NOMO-1 treated with DMSO at 0.1 percent for 48 hours (cell line): ENCODE data around the gene GOLIM4.
"Not testable (repeated sequence)": the region's sequence is repeated elsewhere in the genome, so short reads cannot be mapped to it uniquely, and the experiment has no call there.

Experiments used
- DNase-seq: peaks from one replicate; lab custom pipeline; 2025; ENCODE audit not compliant: unreplicated experiment; lab: John Stamatoyannopoulos, UW

GOLIM4 gene

DNA sequence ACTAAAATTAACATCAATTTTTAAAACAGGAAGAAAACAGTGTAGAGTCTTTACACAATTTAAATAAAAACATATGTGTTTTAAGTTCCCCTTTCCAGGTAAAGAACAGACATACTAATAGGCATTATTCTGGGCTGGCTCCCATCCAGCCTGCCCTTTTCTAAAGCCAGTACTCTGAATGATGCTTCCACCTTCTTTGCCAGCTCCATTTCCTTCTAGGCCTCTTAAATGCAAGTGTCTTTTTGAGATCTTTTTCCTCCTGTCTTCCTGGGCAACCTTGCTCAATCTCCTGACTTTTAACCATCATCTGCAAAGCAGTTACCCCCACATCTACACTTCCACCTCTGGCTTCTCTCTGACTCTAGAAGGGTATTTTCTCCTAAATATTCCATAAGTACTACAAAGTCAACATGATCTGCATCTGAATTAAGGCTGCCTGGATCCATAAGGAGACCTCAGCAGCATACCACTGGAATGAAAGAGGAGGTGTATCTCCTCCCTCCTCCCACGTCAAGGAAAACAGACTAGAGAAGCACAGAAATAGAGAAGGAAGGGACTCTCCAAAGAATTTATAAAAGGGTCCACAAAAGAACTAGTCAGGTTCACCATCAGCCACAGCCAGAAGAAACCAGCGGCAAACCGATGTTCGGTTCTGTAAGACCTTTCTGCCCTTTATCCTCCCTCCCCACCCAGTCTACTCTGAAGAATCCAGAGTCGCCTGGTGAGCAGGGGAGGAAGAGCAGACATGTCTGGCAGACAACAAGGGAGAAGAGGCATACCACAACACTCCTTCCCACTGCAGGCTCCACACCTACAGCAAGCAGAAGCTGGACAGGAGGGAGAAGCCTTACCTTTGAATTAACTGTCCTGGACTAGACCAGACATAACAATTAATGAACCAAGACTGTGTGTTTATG is 47.1 kb downstream of the GOLIM4 start:
- peak; percentile 9 for DNase-seq

DNA sequence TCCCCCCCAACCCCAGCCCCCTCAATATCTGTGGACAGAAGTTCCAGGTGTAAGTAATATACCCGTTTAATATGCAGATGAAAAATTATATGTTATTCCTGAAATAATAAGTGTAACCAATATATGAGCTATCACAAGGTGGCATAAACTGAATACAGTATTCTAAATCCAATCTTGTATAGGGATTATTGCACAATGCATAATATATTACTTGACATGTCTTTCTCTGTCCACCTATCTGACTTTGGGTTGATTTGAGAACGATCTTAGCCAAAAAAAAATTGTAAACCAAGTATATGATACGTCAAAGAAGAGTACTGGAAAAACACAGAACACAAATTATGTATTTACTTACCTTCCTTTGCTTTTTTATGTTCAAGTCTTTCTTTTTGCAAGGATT is 47.8 kb downstream of the GOLIM4 start:
- DNase-seq: no peak

DNA sequence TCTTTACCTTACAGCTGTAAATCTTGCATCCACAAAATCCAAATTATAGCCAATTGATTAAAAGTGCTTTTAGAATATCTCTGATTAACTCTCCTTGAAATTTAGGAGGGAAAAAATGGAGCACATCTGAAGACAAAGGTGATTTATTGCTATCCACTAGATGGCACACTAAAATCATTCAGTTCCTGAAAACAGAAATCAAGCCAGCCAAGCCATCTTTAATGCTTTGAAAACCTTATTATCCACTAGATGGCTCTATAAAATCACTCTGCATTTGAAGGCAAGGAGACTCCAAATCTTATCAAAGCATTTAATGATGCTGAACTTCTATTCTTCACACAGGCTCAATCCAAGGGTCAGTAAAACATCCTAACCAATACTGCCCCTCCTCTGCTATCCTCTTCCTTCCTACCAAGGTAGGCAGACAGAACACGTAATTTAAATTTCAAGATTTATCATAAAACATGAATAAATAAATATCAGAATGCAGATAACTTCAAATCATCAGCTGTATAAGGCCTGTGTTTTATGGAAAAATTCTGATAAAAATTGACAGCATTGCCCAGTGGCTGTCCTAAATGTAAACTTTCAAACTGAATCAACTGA is 48.4 kb downstream of the GOLIM4 start:
- DNase-seq: peak; percentile 93

DNA sequence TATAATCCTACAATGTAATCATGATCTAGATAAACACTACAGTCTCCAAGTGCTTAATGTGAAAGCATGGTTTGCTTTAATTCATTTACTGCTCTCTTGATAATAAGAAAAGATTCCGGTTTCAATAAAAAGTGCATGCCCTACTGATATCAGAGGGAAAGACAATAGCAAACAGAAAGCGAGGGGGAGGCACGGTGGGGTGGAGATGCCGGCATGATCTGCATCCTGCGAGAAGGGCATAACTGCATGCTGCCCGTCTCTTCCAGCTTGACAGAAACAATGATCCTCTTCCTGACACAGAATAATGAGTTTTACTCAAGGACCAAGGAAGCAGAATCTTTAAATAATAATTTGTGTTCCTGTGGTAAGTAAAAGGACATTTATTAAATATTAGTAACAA is 51.7 kb downstream of the GOLIM4 start:
- DNase-seq: no peak

DNA sequence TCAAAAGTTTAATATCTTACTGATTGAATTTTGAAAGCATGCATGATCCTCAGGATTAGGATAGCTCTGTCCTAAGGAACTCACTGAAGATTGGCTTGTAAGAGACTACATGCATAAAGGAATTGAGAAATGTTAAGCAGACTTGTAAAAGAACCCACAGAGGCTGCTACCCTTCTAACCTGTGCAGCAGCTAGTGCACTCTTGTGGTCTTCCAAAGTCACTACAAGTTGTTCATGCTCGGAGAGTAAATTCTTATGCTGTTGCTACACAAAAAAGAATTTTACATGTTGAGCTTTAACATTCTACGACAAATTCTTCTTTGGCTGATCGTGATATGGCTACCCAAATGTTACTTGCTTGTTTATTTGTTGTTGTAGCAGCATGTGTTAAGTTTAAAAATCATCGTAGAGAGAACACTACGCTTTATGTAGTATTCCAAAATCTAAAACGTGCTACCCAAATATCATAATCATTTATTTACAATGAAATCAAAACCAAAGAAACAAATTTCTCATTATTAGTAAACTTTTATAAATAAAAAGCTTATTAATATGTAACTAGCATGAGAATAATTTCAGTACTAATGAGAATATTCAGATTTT is 55.0 kb downstream of the GOLIM4 start:
- peak; percentile 85 for DNase-seq

DNA sequence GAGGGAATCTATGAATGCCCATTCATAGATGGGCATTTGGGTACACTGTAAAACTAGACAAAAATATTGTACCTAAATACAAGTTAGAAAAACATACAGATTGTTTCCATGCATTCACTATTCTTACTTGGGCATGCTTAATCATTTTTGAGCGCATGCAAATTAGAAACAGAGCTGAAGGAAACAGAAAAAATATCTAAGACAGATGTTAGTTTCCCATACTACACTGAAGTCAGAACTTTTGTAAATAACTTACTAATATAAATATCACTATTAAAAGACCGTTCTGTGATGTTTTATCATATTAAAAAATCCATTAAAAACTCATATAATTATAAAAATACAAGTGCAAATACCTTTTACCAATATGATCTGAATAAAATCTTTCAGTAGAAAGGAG is 58.7 kb downstream of the GOLIM4 start:
- DNase-seq: no peak

DNA sequence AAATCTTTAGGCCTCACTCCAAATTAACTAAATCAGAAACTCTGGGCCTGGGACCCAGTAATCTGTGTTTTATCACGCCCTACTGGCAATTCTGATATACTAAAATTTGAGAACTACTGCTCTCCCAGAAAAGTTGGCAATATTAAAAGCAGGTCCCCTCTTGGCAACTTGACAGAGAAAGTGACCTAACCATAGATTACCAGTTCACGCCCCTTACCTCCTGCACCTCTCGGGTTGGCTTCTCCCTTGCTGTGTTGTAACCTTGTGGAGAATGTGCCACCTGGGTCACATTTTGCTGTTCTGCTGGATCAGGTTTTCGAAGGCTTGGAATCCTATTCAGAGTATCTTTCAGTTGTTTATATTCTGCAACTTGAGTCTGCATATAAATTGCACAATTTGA is 59.1 kb downstream of the GOLIM4 start:
- DNase-seq: no peak

DNA sequence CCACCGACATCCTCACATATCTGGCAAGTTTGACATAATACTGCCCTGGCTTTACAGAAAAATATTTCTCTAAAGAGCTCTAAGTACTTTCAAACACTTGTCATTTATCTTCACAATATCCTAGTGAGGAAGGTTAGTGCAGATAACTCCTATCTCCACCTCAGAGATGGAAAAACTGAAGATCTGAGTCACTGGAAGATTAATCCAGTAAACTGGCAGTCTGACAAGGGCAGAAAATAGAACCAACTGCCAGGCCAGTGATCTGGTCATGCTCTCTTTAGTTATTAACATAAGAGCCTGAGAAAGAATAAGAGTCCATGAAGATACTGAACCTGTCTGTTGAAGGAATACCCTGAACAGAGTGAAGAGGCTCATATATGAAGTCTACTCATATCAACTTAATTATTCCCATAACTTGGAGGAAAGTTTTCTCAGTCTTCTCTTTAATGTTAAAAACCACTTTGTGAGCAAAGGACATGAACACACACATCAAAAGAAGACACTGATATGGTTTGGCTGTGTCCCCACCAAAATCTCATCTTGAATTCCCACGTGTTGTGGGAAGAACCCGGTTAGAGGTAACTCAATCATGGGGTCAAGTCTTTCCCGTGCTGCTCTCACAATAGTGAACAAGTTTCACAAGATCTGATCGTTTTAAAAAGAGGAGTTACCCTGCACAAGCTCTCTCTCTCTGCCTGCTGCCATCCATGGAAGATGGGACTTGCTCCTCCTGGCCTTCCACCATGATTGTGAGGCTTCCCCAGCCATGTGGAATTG is 61.4 kb downstream of the GOLIM4 start:
- DNase-seq: no peak

DNA sequence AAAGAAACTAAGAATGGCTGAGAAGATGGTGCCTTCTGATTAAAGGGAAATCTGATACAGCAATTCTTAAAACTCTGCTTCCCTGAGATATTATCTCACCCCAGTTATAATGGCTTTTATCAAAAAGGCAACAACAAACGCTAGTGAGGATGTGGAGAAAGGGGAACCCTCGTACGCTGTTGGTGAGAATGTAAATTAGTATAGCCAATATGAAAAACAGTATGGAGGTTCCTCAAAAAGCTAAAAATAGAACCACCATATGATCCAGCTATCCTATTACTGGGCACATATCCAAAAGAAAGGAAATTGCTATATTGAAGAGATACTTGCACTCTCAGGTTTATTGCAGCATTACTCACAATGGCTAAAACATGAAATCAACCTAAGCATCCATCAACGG is 65.1 kb downstream of the GOLIM4 start:
- DNase-seq: peak; percentile 19

DNA sequence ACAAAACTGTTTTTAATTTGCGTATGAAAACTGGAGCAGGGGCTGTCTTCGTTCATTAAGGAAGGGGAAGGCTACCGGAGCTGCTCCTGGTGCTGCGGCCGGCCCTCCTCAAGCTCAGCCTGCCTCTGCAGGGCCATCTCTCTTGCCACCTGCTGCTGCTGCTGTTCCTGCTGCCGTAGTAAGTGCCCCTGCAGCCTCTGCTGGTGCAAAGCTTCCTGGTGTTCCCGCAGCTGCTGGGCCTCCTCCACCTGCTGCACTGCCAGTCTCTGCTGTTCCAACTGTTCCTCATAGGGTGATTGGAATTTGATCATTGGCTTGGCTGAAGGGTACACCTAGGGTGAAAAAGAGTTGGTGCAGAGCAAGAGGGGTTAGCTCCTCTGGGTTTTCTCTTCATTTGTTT is 66.0 kb downstream of the GOLIM4 start:
- DNase-seq: no peak

DNA sequence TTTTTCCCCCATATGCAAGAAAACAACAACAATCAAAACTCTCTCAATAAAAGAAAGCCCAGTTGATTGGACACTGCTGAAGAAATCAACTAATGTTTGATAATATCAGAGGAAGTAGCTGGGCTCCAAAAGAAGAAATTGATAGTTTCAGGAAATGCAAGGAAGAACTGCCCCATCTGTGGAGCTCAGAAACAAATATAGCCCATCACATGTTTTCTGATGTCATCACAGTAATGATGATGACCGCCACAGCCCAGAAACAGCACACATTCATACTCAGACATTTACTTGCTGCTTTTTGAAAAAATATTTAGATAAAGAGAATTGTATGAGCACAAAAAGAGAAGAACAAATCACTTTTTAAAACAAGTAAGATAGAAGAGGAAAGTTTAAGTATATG is 67.6 kb downstream of the GOLIM4 start:
- DNase-seq: no peak

DNA sequence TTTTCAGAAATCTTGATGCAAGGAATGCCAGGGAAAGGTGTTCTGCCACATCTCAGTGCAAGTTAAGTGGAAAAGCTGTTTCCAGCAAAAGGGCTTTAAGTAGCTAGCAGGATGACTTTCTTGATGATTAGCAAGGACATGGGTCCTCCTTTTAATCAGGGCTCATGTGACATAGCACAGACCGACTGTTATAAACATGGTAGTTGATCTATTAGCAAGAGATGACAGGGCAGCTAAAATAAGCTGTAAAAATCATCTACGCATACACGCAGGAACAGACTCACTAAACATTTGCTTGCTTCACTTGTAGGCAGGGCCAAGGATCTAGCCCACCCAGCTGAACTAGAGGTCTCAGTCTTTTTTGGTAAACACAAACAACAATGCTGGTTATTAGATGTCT is 69.0 kb downstream of the GOLIM4 start:
- DNase-seq: no peak

DNA sequence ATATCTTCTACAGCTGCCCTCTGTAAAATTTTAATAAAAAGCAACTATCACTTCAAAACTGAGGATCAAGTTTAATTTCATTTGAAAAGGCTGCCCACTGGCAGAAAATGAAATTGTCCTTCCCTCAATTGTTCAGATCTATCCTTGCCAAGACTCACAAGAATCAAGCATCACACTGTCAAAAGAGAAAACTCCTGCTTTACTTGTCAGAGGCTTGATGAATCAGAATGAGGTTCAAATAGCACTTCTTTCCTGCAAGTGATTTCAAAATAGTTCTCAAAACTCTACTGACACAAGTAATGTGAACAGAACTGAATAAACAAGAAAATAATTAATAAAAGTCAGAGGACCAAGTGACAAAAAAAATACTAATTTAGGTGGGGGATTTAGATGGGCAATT is 70.6 kb downstream of the GOLIM4 start:
- no peak for DNase-seq

DNA sequence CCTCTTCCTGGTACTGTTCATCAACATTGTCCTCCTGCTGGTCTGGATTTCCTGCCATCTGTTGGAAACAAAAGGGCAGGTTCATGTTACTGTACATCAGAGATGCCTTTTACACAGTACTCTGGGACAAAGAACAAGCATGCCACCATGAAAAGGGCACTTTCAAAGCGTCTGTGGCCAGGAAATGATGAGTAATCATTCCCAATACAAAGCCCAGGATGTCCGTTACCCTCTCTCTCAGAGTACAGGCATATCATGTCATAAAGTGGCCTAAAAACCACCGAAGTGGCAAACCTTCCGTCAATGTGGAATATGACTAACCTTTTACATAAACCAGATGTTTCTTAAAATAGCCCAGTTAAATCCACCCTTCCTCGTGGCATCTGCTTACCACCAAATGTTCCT is 71.2 kb downstream of the GOLIM4 start:
- peak; percentile 86 for DNase-seq

DNA sequence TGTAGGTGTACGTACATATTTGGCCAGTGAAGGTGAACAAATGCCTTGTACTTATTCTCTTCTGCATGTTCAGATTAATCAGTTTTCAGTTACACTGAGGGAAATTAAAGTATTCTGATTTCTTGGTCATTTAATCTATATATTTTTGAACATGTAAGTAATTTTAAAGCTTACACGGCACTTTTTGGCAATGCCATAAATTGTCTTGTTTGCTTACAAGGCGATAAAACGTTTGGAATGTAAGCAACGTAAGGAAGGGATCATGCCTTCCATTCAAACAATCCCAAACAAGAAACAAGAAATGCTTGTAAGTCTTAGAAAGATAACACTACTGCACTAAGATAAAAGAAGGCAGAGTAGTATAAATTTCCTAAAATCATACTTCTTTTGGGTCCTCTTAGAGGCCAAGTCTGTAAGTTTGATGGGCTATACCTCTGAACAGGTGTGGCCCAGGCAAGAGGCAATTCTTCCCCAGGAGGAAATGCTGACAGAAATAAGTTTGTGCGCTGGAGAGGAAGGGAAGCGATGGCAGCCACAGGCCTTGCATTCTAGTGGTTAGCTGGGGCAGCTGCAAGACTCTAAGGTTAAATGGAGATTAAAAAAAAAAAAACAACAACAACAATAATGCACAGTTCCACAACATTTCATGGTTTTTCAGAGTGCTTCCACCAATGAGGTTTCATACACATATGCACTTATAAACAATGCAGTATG is 73.8 kb downstream of the GOLIM4 start:
- no peak for DNase-seq

DNA sequence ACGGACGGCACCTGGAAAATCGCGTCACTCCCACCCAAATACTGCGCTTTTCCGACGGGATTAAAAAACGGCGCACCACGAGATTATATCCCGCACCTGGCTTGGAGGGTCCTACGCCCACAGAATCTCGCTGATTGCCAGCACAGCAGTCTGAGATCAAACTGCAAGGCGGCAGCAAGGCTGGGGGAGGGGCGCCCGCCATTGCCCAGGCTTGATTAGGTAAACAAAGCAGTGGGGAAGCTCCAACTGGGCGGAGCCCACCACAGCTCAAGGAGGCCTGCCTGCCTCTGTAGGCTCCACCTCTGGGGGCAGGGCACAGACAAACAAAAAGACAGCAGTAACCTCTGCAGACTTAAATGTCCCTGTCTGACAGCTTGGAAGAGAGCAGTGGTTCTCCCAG is 84.4 kb downstream of the GOLIM4 start:
- not testable (repeated sequence) for DNase-seq

DNA sequence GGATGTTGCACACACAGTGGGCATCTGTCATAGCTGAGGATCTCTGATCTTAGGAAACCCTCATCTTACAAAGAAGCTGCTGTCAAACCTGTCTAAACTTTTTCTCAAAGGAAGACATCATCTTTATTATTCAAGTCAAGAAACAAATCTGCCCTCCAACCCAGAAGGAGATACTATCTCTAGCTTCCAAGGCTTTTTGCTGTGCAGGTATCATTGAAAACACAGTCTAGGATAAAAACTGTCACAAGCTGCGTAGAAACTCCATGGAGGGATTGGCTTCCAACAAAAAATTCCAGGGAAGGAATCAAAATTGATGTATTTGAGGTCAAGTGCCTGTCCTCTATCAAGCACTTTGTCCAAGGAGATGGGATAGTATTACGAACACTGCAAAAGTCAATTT is 89.1 kb downstream of the GOLIM4 start:
- DNase-seq: no peak

DNA sequence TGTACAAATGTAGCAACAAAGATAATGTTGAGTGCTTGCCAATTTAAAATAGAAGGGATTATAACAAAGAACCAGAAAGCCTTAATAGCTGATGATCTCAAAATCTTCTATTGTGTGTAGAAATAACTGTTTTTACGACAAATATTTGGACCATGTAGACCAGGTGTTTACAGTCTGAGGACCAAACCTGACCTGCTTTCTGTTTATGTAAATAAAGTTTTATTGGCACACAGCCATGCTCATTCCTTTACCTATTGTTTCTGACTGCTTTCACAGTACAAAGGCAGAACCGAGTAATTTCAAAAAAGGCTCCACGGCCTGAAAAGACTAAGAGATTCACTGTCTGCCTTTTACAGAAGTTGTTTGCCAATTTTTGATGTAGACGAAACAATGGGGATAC is 91.8 kb downstream of the GOLIM4 start:
- DNase-seq: no peak

DNA sequence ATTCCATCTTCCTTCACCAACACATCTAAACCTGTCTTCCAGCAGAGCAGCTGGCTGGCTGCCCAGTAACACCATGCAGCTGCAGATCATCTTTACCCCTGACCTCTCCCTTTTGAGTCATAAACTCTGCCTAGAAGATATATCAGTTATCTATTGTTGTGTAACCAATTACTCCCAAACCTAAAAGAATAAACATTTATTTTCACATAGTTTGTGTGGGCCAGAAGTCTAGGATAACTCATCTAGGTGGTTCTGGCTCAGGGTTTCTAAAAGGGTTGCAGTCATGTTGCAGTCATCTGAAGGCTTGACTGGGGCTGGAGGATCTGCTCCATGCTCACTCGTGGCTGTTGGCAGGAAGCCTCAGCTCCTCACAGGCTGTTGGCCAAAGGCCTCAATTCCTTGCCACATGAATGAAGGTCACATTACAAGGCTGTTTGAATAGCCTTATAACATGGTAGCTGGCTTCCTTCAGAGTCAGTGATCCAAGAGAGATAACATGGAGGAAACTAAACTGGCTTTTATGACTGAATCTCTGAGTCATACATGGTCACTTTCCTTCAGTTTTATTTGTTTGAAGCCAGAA is 92.8 kb downstream of the GOLIM4 start:
- DNase-seq: no peak

DNA sequence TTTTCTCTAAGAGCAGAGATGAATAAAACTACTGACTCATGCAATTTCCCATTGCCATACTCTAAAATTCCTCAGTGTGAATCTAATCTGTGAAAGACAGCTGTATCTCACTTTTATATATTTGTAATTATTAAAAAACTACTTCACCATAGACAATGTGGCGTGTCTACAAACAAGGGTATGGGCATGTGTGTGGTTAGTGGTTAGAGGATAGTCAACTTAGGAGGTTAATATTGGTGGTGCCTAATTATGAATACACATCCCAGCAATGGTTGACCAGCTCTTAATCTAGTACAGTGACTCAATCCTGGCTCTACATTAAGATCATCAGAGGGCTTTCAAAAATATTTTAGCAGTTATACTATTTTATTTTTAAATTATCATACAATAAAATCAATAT is 94.5 kb downstream of the GOLIM4 start:
- no peak for DNase-seq
